NCI-H146 (cell line): ENCODE measurements around the gene PARN.
A peak's percentile ranks its signal among the peaks of the same experiment; 100 is the strongest.
"Not testable (repeated sequence)": the region's sequence is repeated elsewhere in the genome, so short reads cannot be mapped to it uniquely, and the experiment has no call there.

Experiments used
- DNase-seq: peaks from one replicate; lab custom pipeline; 2025; lab: John Stamatoyannopoulos, UW

Gene PARN

GRCh38 chr16:14472357-14472756, 157.7 kb downstream of the PARN start:
- no peak for DNase-seq

GRCh38 chr16:14470788-14471187, 159.3 kb downstream of the PARN start:
- no peak for DNase-seq

DNA sequence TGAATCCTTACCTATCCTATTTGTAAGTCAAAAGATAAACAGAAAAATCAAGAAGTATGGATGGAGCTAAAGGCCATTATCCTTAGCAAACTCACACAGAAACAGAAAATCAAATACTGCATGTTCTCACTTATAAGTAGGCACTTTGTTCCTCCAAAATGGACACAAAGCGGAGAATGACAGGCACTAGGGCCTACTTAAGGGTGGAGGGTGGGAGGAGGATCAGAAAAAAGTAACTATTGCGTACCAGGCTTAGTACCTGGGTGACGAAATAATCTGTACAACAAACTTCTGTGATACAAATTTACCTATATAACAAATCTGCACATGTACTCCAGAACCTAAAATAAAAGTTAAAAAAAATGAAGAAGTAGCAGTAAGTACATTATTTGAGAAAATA, 164.3 kb downstream of the PARN start:
- DNase-seq: no peak

DNA sequence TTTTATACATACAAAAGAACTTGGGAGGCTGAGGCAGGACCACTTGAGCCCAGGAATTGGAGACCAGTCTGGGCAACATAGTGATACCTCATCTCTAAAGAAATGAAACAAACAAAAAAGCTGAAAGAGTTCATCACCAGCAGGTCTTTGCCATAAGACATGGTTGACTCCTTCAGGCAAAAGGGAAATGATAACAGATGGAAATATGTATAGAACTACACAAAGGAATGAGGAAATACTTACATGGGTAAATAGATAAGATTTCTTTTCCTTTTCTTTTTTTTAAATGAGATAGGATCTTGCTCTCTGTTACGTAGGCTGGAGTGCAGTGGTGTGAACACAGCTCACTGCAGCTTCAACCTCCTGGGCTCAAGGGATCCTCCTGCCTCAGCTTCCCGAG, 165.3 kb downstream of the PARN start:
- DNase-seq: no peak

DNA sequence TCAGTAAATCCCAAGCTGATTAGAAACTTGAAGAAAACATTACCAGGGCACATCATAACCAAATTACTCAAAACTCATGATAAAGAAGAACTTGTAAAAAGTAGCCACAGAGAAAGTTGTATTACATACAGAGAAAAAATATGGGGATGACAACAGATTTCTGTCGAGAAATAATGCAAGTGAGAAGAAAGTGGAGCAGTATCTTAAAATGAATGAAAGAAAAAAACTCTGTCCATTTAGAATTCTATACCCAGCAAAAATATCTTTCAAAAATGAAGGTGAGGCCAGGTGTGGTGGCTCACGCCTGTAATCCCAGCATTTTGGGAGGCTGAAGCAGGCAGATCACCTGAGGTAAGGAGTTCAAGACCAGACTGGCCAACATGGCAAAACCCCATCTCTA, 165.9 kb downstream of the PARN start:
- DNase-seq: no peak

GRCh38 chr16:14462811-14463210, 167.2 kb downstream of the PARN start:
- DNase-seq: no peak

DNA sequence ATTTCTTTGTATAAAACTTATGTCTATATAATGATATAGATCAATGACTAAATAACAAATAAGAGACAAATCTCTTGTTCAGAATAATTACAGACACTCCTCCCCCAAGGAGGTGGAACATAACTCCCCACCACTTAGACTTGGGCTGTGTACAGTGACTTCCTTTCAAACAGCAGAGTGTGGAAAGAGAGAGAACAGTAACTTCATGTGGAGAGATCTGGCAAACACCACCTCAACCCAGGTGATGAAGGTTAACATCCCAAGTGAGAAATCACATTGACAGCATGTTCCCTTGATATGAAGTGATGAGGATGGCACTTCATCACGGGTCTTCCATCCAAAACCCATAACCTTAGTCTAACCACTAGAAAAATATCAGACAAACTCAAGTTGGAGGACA, 169.3 kb downstream of the PARN start:
- no peak for DNase-seq

GRCh38 chr16:14458576-14458975, 171.5 kb downstream of the PARN start:
- DNase-seq: no peak

GRCh38 chr16:14456793-14457481, 173.1 kb downstream of the PARN start:
- no peak for DNase-seq

DNA sequence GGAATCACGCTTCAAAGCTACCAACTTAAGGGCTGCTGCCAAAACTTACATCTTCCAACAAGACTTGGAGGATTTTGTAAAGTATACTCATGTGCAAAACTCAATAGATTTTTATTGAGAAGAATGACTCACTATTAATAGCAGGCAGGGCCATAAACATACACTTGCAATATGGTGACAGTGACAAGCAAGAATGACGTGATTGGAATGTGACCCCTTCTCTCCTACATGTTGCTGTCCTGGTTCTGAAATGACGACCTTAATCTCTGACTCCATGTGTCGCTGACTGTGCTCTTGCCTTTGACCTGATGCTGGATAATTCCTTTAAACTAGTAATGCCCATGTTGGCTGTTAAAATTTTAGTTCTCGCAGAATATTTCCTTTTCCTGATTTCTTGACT, 174.5 kb downstream of the PARN start:
- no peak for DNase-seq

GRCh38 chr16:14454391-14454790, 175.7 kb downstream of the PARN start:
- no peak for DNase-seq

DNA sequence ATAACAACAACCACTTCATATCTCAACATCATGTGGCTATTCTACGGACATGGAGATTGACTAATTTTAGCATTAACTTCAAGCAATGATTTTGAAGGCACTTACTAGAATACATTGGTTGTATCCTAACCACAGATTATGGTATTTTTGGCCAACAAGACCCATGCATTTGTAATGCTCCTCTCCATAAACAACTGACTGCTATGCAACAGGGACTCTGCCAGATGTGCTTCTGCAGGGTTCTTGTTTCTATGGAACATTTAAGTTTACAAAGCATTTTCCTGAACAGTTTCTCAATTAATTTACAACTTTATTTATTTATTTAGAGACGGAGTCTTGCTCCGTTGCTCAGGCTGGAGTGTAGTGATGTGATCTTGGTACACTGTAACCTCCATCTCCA, 178.0 kb downstream of the PARN start:
- DNase-seq: no peak

GRCh38 chr16:14450846-14451245, 179.2 kb downstream of the PARN start:
- DNase-seq: no peak

GRCh38 chr16:14449790-14450480, 180.1 kb downstream of the PARN start:
- DNase-seq: no peak

DNA sequence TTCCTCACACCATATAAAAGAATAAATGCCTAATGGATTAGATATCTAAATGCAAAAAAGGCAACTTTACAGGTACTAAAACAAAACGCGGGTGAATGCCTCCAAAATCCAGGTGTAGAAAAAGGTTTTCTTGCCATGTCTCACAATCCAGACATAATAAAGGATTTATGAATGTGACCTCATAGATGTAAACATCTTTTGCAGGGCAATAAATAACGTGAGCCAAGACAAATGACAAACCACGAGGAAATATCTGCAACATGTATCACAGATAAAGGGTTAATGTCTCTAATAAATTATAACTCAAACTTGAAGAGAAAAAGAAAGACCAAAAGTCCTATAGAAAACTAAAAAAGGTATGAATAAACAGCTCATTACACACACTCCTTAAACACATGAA, 180.7 kb downstream of the PARN start:
- DNase-seq: no peak

DNA sequence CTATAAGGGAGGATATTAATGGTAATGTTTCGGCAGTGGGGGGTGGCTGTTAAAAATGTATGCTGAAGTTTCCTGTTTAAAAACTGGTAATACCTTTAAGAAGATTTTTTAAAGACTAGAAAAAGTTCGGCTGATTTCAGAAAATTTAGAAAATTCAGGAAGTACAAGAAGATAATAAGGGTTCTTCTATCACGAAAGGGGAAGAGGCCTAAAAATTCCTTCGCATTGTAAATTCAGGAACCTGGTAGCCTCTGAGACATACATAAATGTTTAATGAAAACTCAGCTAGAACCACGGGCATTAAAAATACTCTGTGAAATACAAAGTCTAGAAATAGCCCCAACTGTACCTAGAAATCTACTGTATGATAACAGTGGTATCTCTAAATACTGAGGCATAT, 181.2 kb downstream of the PARN start:
- DNase-seq: no peak

- DNase-seq: no peak
Measured at GRCh38 chr16:14447783-14448182, 182.3 kb downstream of the PARN start.

GRCh38 chr16:14446796-14447195, 183.3 kb downstream of the PARN start:
- DNase-seq: no peak

DNA sequence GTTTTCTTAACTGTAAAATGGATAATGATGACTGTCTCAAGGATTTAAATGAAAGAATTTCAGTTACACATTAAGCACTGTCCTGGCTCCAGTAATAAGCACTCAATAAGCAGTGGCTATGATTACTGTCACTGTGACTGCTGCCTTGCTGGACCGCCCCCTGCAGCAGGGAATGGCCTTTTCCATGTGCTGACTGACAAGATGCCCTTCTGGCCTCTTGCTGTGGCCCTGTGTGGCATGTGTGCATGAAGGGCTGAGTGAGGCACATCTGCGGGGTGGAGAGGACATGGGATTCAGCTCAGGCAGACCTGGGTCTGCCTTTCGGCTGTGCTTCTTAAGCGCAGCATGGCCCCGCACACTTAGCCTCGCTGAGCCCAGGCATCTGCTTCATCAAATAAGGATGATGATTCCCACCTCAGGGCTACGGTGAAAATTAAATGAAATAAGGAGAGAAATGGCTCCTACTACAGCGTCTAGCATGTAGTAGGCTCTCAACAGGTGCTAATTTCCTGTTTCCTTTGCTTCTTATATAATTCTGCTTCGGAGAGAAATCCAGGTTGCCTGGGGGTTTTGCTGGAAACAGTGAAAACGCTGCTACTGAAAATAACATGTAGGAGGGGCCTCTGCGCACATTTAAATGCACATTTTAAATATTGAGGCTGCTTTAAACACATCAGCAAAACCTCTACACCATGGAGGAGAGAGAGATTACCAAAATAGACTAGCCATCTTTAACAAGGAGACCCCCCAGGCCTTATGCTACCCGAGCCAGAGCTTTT, 183.9 kb downstream of the PARN start:
- DNase-seq: no peak

GRCh38 chr16:14444979-14445810, 184.9 kb downstream of the PARN start:
- DNase-seq: no peak

DNA sequence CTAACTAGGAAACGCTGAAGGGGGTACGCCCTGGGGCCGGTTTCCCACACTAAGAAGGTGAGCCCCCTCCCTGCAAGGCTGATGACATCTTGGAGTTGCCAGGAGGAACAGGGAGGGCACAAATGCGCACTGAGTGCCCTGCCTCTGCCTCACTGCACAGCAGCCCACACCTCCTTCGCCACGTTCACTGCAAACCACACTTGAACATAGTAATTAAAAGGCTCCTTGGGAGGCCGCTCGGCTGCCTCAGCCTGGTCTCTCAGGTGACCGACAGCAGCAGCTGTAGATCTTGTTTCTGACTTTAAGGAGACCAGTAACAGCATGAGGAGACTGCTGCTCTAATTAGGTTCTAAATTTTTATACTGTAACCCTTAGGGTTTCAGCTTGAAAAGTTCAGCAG, 188.5 kb downstream of the PARN start:
- DNase-seq: not testable (repeated sequence)

DNA sequence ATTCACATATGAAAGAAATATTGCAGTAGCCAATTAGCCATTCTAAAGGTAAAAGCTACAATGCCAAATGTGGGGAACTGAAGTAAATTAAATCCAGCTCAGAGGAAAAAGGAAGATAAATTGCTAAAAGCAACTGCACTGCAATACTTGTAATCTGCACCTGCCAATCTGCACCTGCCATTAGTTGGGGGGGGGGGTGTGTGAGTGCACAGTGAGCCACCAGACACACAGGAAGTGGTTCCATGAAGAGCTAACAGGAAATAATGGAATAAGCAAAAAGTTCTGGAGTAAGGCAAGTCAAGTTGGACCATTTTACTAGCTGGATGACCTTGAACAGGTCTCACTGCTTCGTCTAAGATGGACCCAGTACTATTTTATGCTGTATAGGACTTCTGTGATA, 191.8 kb downstream of the PARN start:
- peak; percentile 60 for DNase-seq
